Keratinocyte (primary cell): Measurements from ENCODE around the gene G2E3. TPM values are rescaled to one million over a fixed set of nuclear protein-coding genes. Genes with fewer than 3 reads are reported as not detected.
"Not testable (repeated sequence)": the region's sequence is repeated elsewhere in the genome, so short reads cannot be mapped to it uniquely, and the experiment has no call there.

Experiments used
- DNase-seq: peaks from one replicate; pipeline ENCODE4 v3.0.0-alpha.2; 2011; ENCODE audit warnings: low read depth, missing footprints, low spot score
- FAIRE-seq: peaks from 2 replicates; lab custom pipeline; 2011; peaks lifted over from hg19 to GRCh38; lab: Jason Lieb, UNC
- H2AFZ ChIP-seq: 2 replicates; pipeline ENCODE4 v1.6.0; 2012; ENCODE audit warnings: low read length, control low read depth, inconsistent platforms; ENCODE audit not compliant: control insufficient read depth
- H3K27ac ChIP-seq: 2 replicates; pipeline ENCODE4 v1.5.1; 2011; ENCODE audit warnings: low read length; ENCODE audit not compliant: control insufficient read depth, insufficient read depth
- H3K27me3 ChIP-seq: 3 replicates; pipeline ENCODE4 v1.6.0; 2011; ENCODE audit warnings: low read length; ENCODE audit not compliant: control insufficient read depth, insufficient read depth; ENCODE audit errors: extremely low read depth
- H3K36me3 ChIP-seq, 2 experiments: 2 replicates in 1 of 2; 3 replicates in 1 of 2; pipeline ENCODE4 v1.5.1; 2011; ENCODE audit warnings: low read length in 2 of 2, mild to moderate bottlenecking in 1 of 2; ENCODE audit not compliant: control insufficient read depth in 2 of 2, insufficient read depth in 2 of 2; ENCODE audit errors: extremely low read depth in 1 of 2
- H3K4me1 ChIP-seq: 3 replicates; pipeline ENCODE4 v1.5.1; 2011; ENCODE audit warnings: low read length; ENCODE audit not compliant: control insufficient read depth, insufficient read depth; ENCODE audit errors: extremely low read depth
- H3K4me2 ChIP-seq: 3 replicates; pipeline ENCODE4 v1.6.0; 2011; ENCODE audit warnings: low read depth, low read length; ENCODE audit not compliant: control insufficient read depth, insufficient read depth; ENCODE audit errors: extremely low read depth
- H3K4me3 ChIP-seq, 3 experiments: fragments of 200-600 bp in 1 of 3; sonication (generic) in 1 of 3; 2 replicates in 2 of 3; 3 replicates in 1 of 3; pipeline ENCODE4 v1.5.1; 2011 to 2016; ENCODE audit warnings: low read length in 3 of 3, mild to moderate bottlenecking in 3 of 3, control low read depth in 2 of 3, inconsistent platforms in 1 of 3, low read depth in 1 of 3, mixed read lengths in 1 of 3, mixed run types in 1 of 3, moderate library complexity in 1 of 3; ENCODE audit not compliant: control insufficient read depth in 2 of 3, insufficient read depth in 2 of 3; ENCODE audit errors: extremely low read depth in 1 of 3
- H3K79me2 ChIP-seq: 2 replicates; pipeline ENCODE4 v1.6.0; 2012; ENCODE audit warnings: low read length; ENCODE audit not compliant: control insufficient read depth, insufficient read depth
- H3K9ac ChIP-seq: 3 replicates; pipeline ENCODE4 v1.6.0; 2011; ENCODE audit warnings: low read length; ENCODE audit not compliant: control insufficient read depth, insufficient read depth; ENCODE audit errors: extremely low read depth
- H3K9me1 ChIP-seq: 3 replicates; pipeline ENCODE4 v1.6.0; 2011; ENCODE audit warnings: low read length; ENCODE audit not compliant: control insufficient read depth, insufficient read depth; ENCODE audit errors: extremely low read depth
- H3K9me3 ChIP-seq: 2 replicates; pipeline ENCODE4 v1.5.1; 2012; ENCODE audit warnings: low read depth, low read length; ENCODE audit not compliant: control insufficient read depth
- H4K20me1 ChIP-seq: 3 replicates; pipeline ENCODE4 v1.6.0; 2011; ENCODE audit warnings: low read length; ENCODE audit not compliant: control insufficient read depth, insufficient read depth; ENCODE audit errors: extremely low read depth
- CTCF ChIP-seq, 3 experiments: IDR thresholded peaks in 1 of 3; conservative IDR thresholded peaks in 1 of 3; optimal IDR thresholded peaks in 1 of 3; 2 replicates in 2 of 3; 3 replicates in 1 of 3; pipeline versions ENCODE3 to v1.5.1; 2011; ENCODE audit warnings: low read length in 3 of 3, mild to moderate bottlenecking in 3 of 3, moderate library complexity in 2 of 3, control low read depth in 1 of 3, inconsistent platforms in 1 of 3; ENCODE audit not compliant: insufficient read depth in 2 of 3; ENCODE audit errors: extremely low read depth in 1 of 3
- EZH2 ChIP-seq: IDR thresholded peaks from one replicate; pipeline ENCODE4 v1.6.1; 2012; ENCODE audit warnings: inconsistent platforms, mild to moderate bottlenecking, low read length, moderate library complexity
- dilution Hi-C: fragments of 300-500 bp; cut with MboI; formaldehyde crosslinking; loops from one replicate; pipeline ENCODE4 v1.7.0; 2020; ENCODE audit warnings: low sequenced_read_pairs; ENCODE audit not compliant: extremely low pct_ligation_motif_present
- polyA plus RNA-seq, 5 experiments: library from polyadenylated mRNA; depleted of rRNA in 3 of 5; stranded (reverse) in 3 of 5; stranded (forward) in 1 of 5; unstranded in 1 of 5; fragments of >200 nt; gene quantifications; 1 replicate in 1 of 5; 2 replicates in 3 of 5; 3 replicates in 1 of 5; pipeline versions ENCODE4 v1.2.1 to v1.2.3, GENCODE V29; 2011 to 2012; ENCODE audit warnings: missing spikeins in 2 of 5, low read depth in 1 of 5, low replicate concordance in 1 of 5

Gene G2E3
- polyA plus RNA-seq, 1 donor (not counting 4 experiments of a cell fraction or from before 2014, with no cell fraction given), result 24.3 TPM

GRCh38 chr14:30603402-30603801, 44.4 kb downstream of the G2E3 start:
- Histone ChIP-seq H3K9me3 (no peaks in the 10 kb centered on the region), H2AFZ (no peak overlapping the region), H3K9ac (no peak overlapping the region), H3K27me3 (no peaks in the 10 kb centered on the region), H3K4me3 (no peak overlapping the region), H3K79me2 (no peaks in the 10 kb centered on the region), H3K9me1 (no peaks in the 10 kb centered on the region), H3K36me3 (peaks cover 8 to 18% of the 10 kb centered on the region in 2 experiments), H3K27ac (no peak overlapping the region), H4K20me1 (no peaks in the 10 kb centered on the region), H3K4me2 (no peak overlapping the region), H3K4me1 (peaks cover 1% of the 10 kb centered on the region)
- DNase-seq, result no peak
- FAIRE-seq, result no peak
- dilution Hi-C loops, result no loop called here
- TF ChIP-seq CTCF (optimal IDR thresholded peaks at IDR 0.05 in 1 of 3, IDR thresholded peaks at IDR 0.05 in 1 of 3, conservative IDR thresholded peaks at IDR 0.05 in 1 of 3; ENCODE audit: extremely low read depth in 1 of 3, insufficient read depth in 2 of 3, low read length in 3 of 3) (no peak), EZH2 (no peak)

- H3K79me2 ChIP-seq, H3K9me3 ChIP-seq, H3K4me2 ChIP-seq, H3K27ac ChIP-seq, dilution Hi-C loops, H3K9me1 ChIP-seq, H3K4me3 ChIP-seq, FAIRE-seq, H3K4me1 ChIP-seq, H3K9ac ChIP-seq, H2AFZ ChIP-seq, H3K27me3 ChIP-seq, H4K20me1 ChIP-seq, DNase-seq: not testable (repeated sequence)
- peaks cover 8 to 18% of the 10 kb centered on the region in 2 experiments for H3K36me3 ChIP-seq
Observed at GRCh38 chr14:30604696-30605095, 45.7 kb downstream of the G2E3 start.

- TF ChIP-seq CTCF (optimal IDR thresholded peaks at IDR 0.05 in 1 of 3, IDR thresholded peaks at IDR 0.05 in 1 of 3, conservative IDR thresholded peaks at IDR 0.05 in 1 of 3; ENCODE audit: extremely low read depth in 1 of 3, insufficient read depth in 2 of 3, low read length in 3 of 3) (no peak), EZH2 (no peak)
- peaks cover 3 to 9% of the 10 kb centered on the region in 2 experiments for H3K36me3 ChIP-seq
- H3K9me1 ChIP-seq, result no peaks in the 10 kb centered on the region
- H3K4me2 ChIP-seq, result no peak overlapping the region
- dilution Hi-C loops, result no loop called here
- H3K79me2 ChIP-seq, result no peaks in the 10 kb centered on the region
- H3K4me3 ChIP-seq, result no peak overlapping the region
- H3K27ac ChIP-seq, result no peak overlapping the region
- peaks cover 24% of the 10 kb centered on the region for H3K4me1 ChIP-seq
- no peak for FAIRE-seq
- H3K9me3 ChIP-seq, result no peaks in the 10 kb centered on the region
- H3K9ac ChIP-seq, result no peak overlapping the region
- H2AFZ ChIP-seq, result no peak overlapping the region
- no peaks in the 10 kb centered on the region for H4K20me1 ChIP-seq
- no peak for DNase-seq
- H3K27me3 ChIP-seq, result no peaks in the 10 kb centered on the region
Observed at GRCh38 chr14:30607156-30607780, 48.3 kb downstream of the G2E3 start.
